ENCODE results near the gene PCDHB5. TPM values are rescaled to one million over a fixed set of nuclear protein-coding genes. Genes with fewer than 3 reads are reported as not detected.
"Not testable (repeated sequence)": the region's sequence is repeated elsewhere in the genome, so short reads cannot be mapped to it uniquely, and the experiment has no call there.

PCDHB5 gene
- total RNA-seq, 1 experiment from 2014 or later = 1.2 TPM

- no TSS peak for BruUV-seq (replicated peaks)
- no peaks in the 10 kb centered on the region for H3K4me1 Mint-ChIP-seq (ENCODE audit: insufficient read depth, unreplicated experiment)
- no peaks in the 10 kb centered on the region for H3K36me3 Mint-ChIP-seq (ENCODE audit: insufficient read depth, unreplicated experiment)
- CTCF ChIA-PET = interaction anchor here (0.8 to 1.1 kb wide), 3 partner anchors 14 to 225 kb away, joined by 3 to 4 read pairs (median 3); partner anchors contain the start of gene PCDHB16
- intact Hi-C loops (cut with micrococcal nuclease) = no loop called here
- H3K27ac Mint-ChIP-seq (ENCODE audit: low read depth, unreplicated experiment) = no peak within 1 kb of the TSS
- POLR2A ChIA-PET = no interaction called here
- TF ChIP-seq CTCF (IDR thresholded peaks at IDR 0.05; ENCODE audit: unreplicated experiment) = peak; percentile 28
- no peak within 1 kb of the TSS for H3K4me3 Mint-ChIP-seq (ENCODE audit: unreplicated experiment)
- no peaks in the 10 kb centered on the region for H3K27me3 Mint-ChIP-seq (ENCODE audit: insufficient read depth, unreplicated experiment)
- DNase-seq (ENCODE audit: unreplicated experiment) = peak; percentile 50
- peaks cover 7% of the 10 kb centered on the region for H3K9me3 Mint-ChIP-seq (ENCODE audit: unreplicated experiment)
Measured at GRCh38 chr5:141100243-141100805, 34.7 kb upstream of the PCDHB5 start, which contains the start of gene PCDHB3. PCDHB3 (plus strand) TSS chr5:141100473; CDS start chr5:141100650, 177 bp downstream.

- no peaks in the 10 kb centered on the region for H3K4me1 Mint-ChIP-seq (ENCODE audit: insufficient read depth, unreplicated experiment)
- no peaks in the 10 kb centered on the region for H3K27me3 Mint-ChIP-seq (ENCODE audit: insufficient read depth, unreplicated experiment)
- H3K36me3 Mint-ChIP-seq (ENCODE audit: insufficient read depth, unreplicated experiment) = no peaks in the 10 kb centered on the region
- peaks cover 7% of the 10 kb centered on the region for H3K9me3 Mint-ChIP-seq (ENCODE audit: unreplicated experiment)
- no peak overlapping the region for H3K27ac Mint-ChIP-seq (ENCODE audit: low read depth, unreplicated experiment)
- no peak overlapping the region for H3K4me3 Mint-ChIP-seq (ENCODE audit: unreplicated experiment)
- no peak for TF ChIP-seq CTCF (IDR thresholded peaks at IDR 0.05; ENCODE audit: unreplicated experiment)
- ChIA-PET POLR2A (no interaction called here), CTCF (interaction anchor here (0.8 to 1.1 kb wide), 3 partner anchors 15 to 225 kb away, joined by 3 to 4 read pairs (median 3); partner anchors contain the start of gene PCDHB16)
- DNase-seq (ENCODE audit: unreplicated experiment) = no peak
- intact Hi-C loops (cut with micrococcal nuclease) = no loop called here
- BruUV-seq (replicated peaks) = no TSS peak
Measured at GRCh38 chr5:141101059-141101458, 33.9 kb upstream of the PCDHB5 start.

- POLR2A ChIA-PET; H3K4me1 Mint-ChIP-seq (ENCODE audit: insufficient read depth, unreplicated experiment); H3K4me3 Mint-ChIP-seq (ENCODE audit: unreplicated experiment); intact Hi-C loops (cut with micrococcal nuclease); H3K27ac Mint-ChIP-seq (ENCODE audit: low read depth, unreplicated experiment); H3K27me3 Mint-ChIP-seq (ENCODE audit: insufficient read depth, unreplicated experiment); BruUV-seq (replicated peaks); H3K9me3 Mint-ChIP-seq (ENCODE audit: unreplicated experiment); CTCF ChIA-PET; H3K36me3 Mint-ChIP-seq (ENCODE audit: insufficient read depth, unreplicated experiment); DNase-seq (ENCODE audit: unreplicated experiment): not testable (repeated sequence)
Measured at GRCh38 chr5:141102070-141102469, 32.9 kb upstream of the PCDHB5 start.

GRCh38 chr5:141102471-141102870 lies 32.5 kb upstream of the PCDHB5 start:
- CTCF ChIA-PET; POLR2A ChIA-PET; H3K4me1 Mint-ChIP-seq (ENCODE audit: insufficient read depth, unreplicated experiment); H3K27me3 Mint-ChIP-seq (ENCODE audit: insufficient read depth, unreplicated experiment); H3K36me3 Mint-ChIP-seq (ENCODE audit: insufficient read depth, unreplicated experiment); H3K4me3 Mint-ChIP-seq (ENCODE audit: unreplicated experiment); intact Hi-C loops (cut with micrococcal nuclease); H3K27ac Mint-ChIP-seq (ENCODE audit: low read depth, unreplicated experiment); BruUV-seq (replicated peaks); DNase-seq (ENCODE audit: unreplicated experiment); H3K9me3 Mint-ChIP-seq (ENCODE audit: unreplicated experiment): not testable (repeated sequence)

GRCh38 chr5:141105350-141105749 lies 29.7 kb upstream of the PCDHB5 start:
- ChIA-PET POLR2A (interaction anchor here (1.0 kb wide), 1 partner anchor 28 kb away, joined by 3 read pairs; no protein-coding TSS in a partner anchor), CTCF (no interaction called here)
- peaks cover 4% of the 10 kb centered on the region for H3K9me3 Mint-ChIP-seq (ENCODE audit: unreplicated experiment)
- no peak for TF ChIP-seq CTCF (IDR thresholded peaks at IDR 0.05; ENCODE audit: unreplicated experiment)
- no peaks in the 10 kb centered on the region for H3K36me3 Mint-ChIP-seq (ENCODE audit: insufficient read depth, unreplicated experiment)
- intact Hi-C loops (cut with micrococcal nuclease) = no loop called here
- no peak for DNase-seq (ENCODE audit: unreplicated experiment)
- H3K27ac Mint-ChIP-seq (ENCODE audit: low read depth, unreplicated experiment) = no peak overlapping the region
- no peaks in the 10 kb centered on the region for H3K4me1 Mint-ChIP-seq (ENCODE audit: insufficient read depth, unreplicated experiment)
- no TSS peak for BruUV-seq (replicated peaks)
- H3K4me3 Mint-ChIP-seq (ENCODE audit: unreplicated experiment) = no peak overlapping the region
- no peaks in the 10 kb centered on the region for H3K27me3 Mint-ChIP-seq (ENCODE audit: insufficient read depth, unreplicated experiment)
